H1 (cell line): ENCODE data around the gene ATG9B. TPM values are rescaled to one million over a fixed set of nuclear protein-coding genes. Genes with fewer than 3 reads are reported as not detected.

Experiments
- CTCF ChIA-PET: fragments of 300-600 bp; sonication (Branson Sonifier 250); formaldehyde crosslinking; loops from one replicate; lab custom pipeline; 2021; ENCODE audit not compliant: partially characterized antibody; lab: Charles Lee
- POLR2A ChIA-PET: fragments of 300-600 bp; sonication (Branson Sonifier 250); formaldehyde crosslinking; loops from one replicate; lab custom pipeline; 2021; ENCODE audit warnings: inconsistent platforms; ENCODE audit not compliant: partially characterized antibody; lab: Charles Lee
- DNase-seq, 2 experiments: peaks; one replicate each; pipeline versions ENCODE4 v3.0.0 to v3.0.0-alpha.2; 2010 to 2022; ENCODE audit warnings: low spot score in 2 of 2, low read depth in 1 of 2, mixed read lengths in 1 of 2
- FAIRE-seq: peaks from 2 replicates; lab custom pipeline; 2011; peaks lifted over from hg19 to GRCh38; lab: Jason Lieb, UNC
- H2AFZ ChIP-seq: 2 replicates; pipeline ENCODE4 v1.8.1; 2012; ENCODE audit warnings: low read length, inconsistent platforms
- H2AK5ac ChIP-seq: 2 replicates; pipeline ENCODE4 v1.6.1; 2013; ENCODE audit warnings: low read depth, low read length
- H2BK120ac ChIP-seq: replicated peaks from 2 replicates; pipeline ENCODE3; 2013; ENCODE audit warnings: low read depth, low read length, inconsistent platforms
- H2BK12ac ChIP-seq: 2 replicates; pipeline ENCODE4 v1.6.1; 2013; ENCODE audit warnings: low read depth, low read length
- H2BK15ac ChIP-seq: 2 replicates; pipeline ENCODE4 v1.6.1; 2013; ENCODE audit warnings: low read length
- H2BK20ac ChIP-seq: 2 replicates; pipeline ENCODE4 v1.6.1; 2013; ENCODE audit warnings: low read length
- H2BK5ac ChIP-seq: 2 replicates; pipeline ENCODE4 v1.6.1; 2013; ENCODE audit warnings: low read depth, low read length
- H3K14ac ChIP-seq: 2 replicates; pipeline ENCODE4 v1.6.1; 2013; ENCODE audit warnings: inconsistent platforms; ENCODE audit not compliant: insufficient read length
- H3K18ac ChIP-seq: 2 replicates; pipeline ENCODE4 v1.6.1; 2013; ENCODE audit warnings: low read length; ENCODE audit errors: extremely low read depth
- H3K23ac ChIP-seq: 2 replicates; pipeline ENCODE4 v1.6.1; 2013; ENCODE audit warnings: inconsistent platforms; ENCODE audit not compliant: insufficient read length
- H3K23me2 ChIP-seq: 2 replicates; pipeline ENCODE4 v1.6.1; 2013; ENCODE audit warnings: low read depth, low read length
- H3K27ac ChIP-seq: 2 replicates; pipeline ENCODE4 v1.6.1; 2011; ENCODE audit warnings: low read depth, low read length, inconsistent platforms
- H3K27me3 ChIP-seq, 4 experiments: replicated peaks in 1 of 4; 1 replicate in 1 of 4; 2 replicates in 3 of 4; pipeline versions ENCODE4 v1.6.1 to v1.8.1; 2011 to 2013; ENCODE audit warnings: low read length in 3 of 4, mild to moderate bottlenecking in 3 of 4, inconsistent platforms in 2 of 4, mixed read lengths in 2 of 4, moderate library complexity in 1 of 4; ENCODE audit not compliant: control insufficient read depth in 3 of 4, insufficient read depth in 3 of 4; ENCODE audit errors: extremely low read depth in 1 of 4
- H3K36me3 ChIP-seq, 4 experiments: 2 replicates each; pipeline versions ENCODE4 v1.6.1 to v1.8.1; 2011 to 2013; ENCODE audit warnings: mild to moderate bottlenecking in 4 of 4, low read length in 3 of 4, moderate library complexity in 2 of 4, control low read depth in 1 of 4, inconsistent platforms in 1 of 4; ENCODE audit not compliant: insufficient read depth in 4 of 4, control insufficient read depth in 2 of 4
- H3K4ac ChIP-seq: replicated peaks from 2 replicates; pipeline ENCODE3; 2013; ENCODE audit warnings: low read length, low read depth, mixed read lengths, inconsistent platforms; ENCODE audit not compliant: insufficient read length
- H3K4me1 ChIP-seq, 4 experiments: replicated peaks in 1 of 4; 1 replicate in 1 of 4; 2 replicates in 3 of 4; pipeline versions ENCODE4 v1.6.1 to v1.8.1; 2011 to 2013; ENCODE audit warnings: low read length in 3 of 4, inconsistent platforms in 2 of 4, mixed read lengths in 1 of 4; ENCODE audit not compliant: insufficient read depth in 4 of 4, control insufficient read depth in 3 of 4
- H3K4me2 ChIP-seq, 2 experiments: 2 replicates each; pipeline versions ENCODE4 v1.6.1 to v1.8.1; 2011 to 2013; ENCODE audit warnings: low read depth in 2 of 2, low read length in 2 of 2, control low read depth in 1 of 2, inconsistent platforms in 1 of 2, mild to moderate bottlenecking in 1 of 2; ENCODE audit not compliant: insufficient read depth in 1 of 2
- H3K4me3 ChIP-seq, 4 experiments: fragments of 200-600, 300-600 bp in 1 of 4; sonication (generic), shearing (Covaris generic), sonication (Bioruptor Twin) in 1 of 4; 2 replicates each; pipeline versions ENCODE4 v1.5.1 to v1.8.1; 2011 to 2016; ENCODE audit warnings: low read length in 4 of 4, low read depth in 3 of 4, control low read depth in 2 of 4, inconsistent platforms in 2 of 4, mild to moderate bottlenecking in 2 of 4, mixed read lengths in 1 of 4, moderate library complexity in 1 of 4; ENCODE audit not compliant: insufficient read depth in 2 of 4; ENCODE audit errors: extremely low read depth in 1 of 4
- H3K56ac ChIP-seq: replicated peaks from 2 replicates; pipeline ENCODE3; 2013; ENCODE audit warnings: low read depth, mild to moderate bottlenecking, mixed read lengths, low read length, inconsistent platforms; ENCODE audit not compliant: insufficient read length
- H3K79me1 ChIP-seq: 2 replicates; pipeline ENCODE4 v1.6.1; 2013; ENCODE audit warnings: low read depth, low read length, control low read depth
- H3K79me2 ChIP-seq, 2 experiments: 2 replicates each; pipeline versions ENCODE4 v1.6.1 to v1.8.1; 2012 to 2013; ENCODE audit warnings: low read length in 2 of 2, mild to moderate bottlenecking in 2 of 2, inconsistent platforms in 1 of 2; ENCODE audit not compliant: insufficient read depth in 2 of 2, control insufficient read depth in 1 of 2
- H3K9ac ChIP-seq, 4 experiments: replicated peaks in 1 of 4; 1 replicate in 1 of 4; 2 replicates in 3 of 4; pipeline versions ENCODE4 v1.6.1 to v1.8.1; 2011 to 2013; ENCODE audit warnings: low read depth in 3 of 4, low read length in 3 of 4, control low read depth in 2 of 4, mild to moderate bottlenecking in 2 of 4, moderate library complexity in 2 of 4, inconsistent platforms in 1 of 4; ENCODE audit errors: extremely low read depth in 1 of 4
- H3K9me3 ChIP-seq, 2 experiments: 2 replicates each; pipeline versions ENCODE4 v1.6.1 to v1.8.1; 2012 to 2013; ENCODE audit warnings: mild to moderate bottlenecking in 2 of 2, moderate library complexity in 2 of 2, control low read depth in 1 of 2, inconsistent platforms in 1 of 2, low read depth in 1 of 2, low read length in 1 of 2, mixed read lengths in 1 of 2; ENCODE audit not compliant: insufficient read depth in 2 of 2
- H4K20me1 ChIP-seq, 2 experiments: replicated peaks in 1 of 2; 2 replicates each; pipeline versions ENCODE3 to v1.8.1; 2011 to 2013; ENCODE audit warnings: inconsistent platforms in 2 of 2, low read length in 2 of 2, mild to moderate bottlenecking in 1 of 2; ENCODE audit not compliant: insufficient read depth in 2 of 2, control insufficient read depth in 1 of 2
- H4K5ac ChIP-seq: 2 replicates; pipeline ENCODE4 v1.6.1; 2013; ENCODE audit warnings: low read length, low read depth, mixed read lengths, inconsistent platforms; ENCODE audit not compliant: insufficient read length
- H4K8ac ChIP-seq: 2 replicates; pipeline ENCODE4 v1.8.0; 2013; ENCODE audit warnings: mild to moderate bottlenecking, moderate library complexity, low read length, inconsistent platforms; ENCODE audit not compliant: insufficient read depth; ENCODE audit errors: extremely low read depth
- H4K91ac ChIP-seq: replicated peaks from 2 replicates; pipeline ENCODE3; 2013; ENCODE audit warnings: low read length, mixed read lengths, inconsistent platforms; ENCODE audit not compliant: insufficient read length
- KDM4A ChIP-seq: IDR thresholded peaks from one replicate; pipeline ENCODE4 v1.7.1; 2012; ENCODE audit warnings: low read depth, mild to moderate bottlenecking, moderate library complexity, low read length, inconsistent platforms; ENCODE audit not compliant: severe bottlenecking
- SUZ12 ChIP-seq: fragments of 200-600 bp; sonication (generic); IDR thresholded peaks from 2 replicates; pipeline ENCODE4 v1.6.1; 2012; ENCODE audit warnings: mild to moderate bottlenecking, inconsistent platforms, low read length, moderate library complexity, mixed read lengths
- WGBS, 2 experiments: shearing (Covaris generic) in 1 of 2; methylation state at CpG; one replicate each; pipeline versions ENCODE4 v1.1.6 to v1.1.7; 2013 to 2015; ENCODE audit warnings: low lambda C conversion rate in 2 of 2, mixed read lengths in 2 of 2, inconsistent platforms in 1 of 2, low coverage in 1 of 2, missing lambda C conversion rate in 1 of 2; ENCODE audit not compliant: insufficient replicate concordance in 2 of 2, insufficient coverage in 1 of 2, insufficient read length in 1 of 2; ENCODE audit errors: extremely low coverage in 1 of 2, missing lambda C conversion rate in 1 of 2; 5-methylcytosine and 5-hydroxymethylcytosine counted together
- polyA plus RNA-seq, 7 experiments: library from polyadenylated mRNA; depleted of rRNA in 3 of 7; stranded (reverse) in 5 of 7; unstranded in 2 of 7; fragments of >200 nt in 5 of 7; fragments of 200-250 nt in 2 of 7; gene quantifications; 1 replicate in 5 of 7; 2 replicates in 1 of 7; 4 replicates in 1 of 7; pipeline versions ENCODE4 v1.2.1 to v1.2.3, GENCODE V29; 2011 to 2013; ENCODE audit warnings: missing spikeins in 2 of 7, mixed read lengths in 2 of 7
- total RNA-seq: library from RNA; stranded (reverse); fragmentation: NEBNext Ultra II Directional; extraction: Animal tissue kit (Norgen Biotek cat#: 25700); gene quantifications from 2 replicates; pipeline ENCODE4 v1.2.1, GENCODE V29; 2021

Gene ATG9B
- total and polyA plus RNA-seq, 2 of the 8 experiments (the other 6 are each of a cell fraction or from before 2014, with no cell fraction given): 1.4 to 2.3 TPM

DNA sequence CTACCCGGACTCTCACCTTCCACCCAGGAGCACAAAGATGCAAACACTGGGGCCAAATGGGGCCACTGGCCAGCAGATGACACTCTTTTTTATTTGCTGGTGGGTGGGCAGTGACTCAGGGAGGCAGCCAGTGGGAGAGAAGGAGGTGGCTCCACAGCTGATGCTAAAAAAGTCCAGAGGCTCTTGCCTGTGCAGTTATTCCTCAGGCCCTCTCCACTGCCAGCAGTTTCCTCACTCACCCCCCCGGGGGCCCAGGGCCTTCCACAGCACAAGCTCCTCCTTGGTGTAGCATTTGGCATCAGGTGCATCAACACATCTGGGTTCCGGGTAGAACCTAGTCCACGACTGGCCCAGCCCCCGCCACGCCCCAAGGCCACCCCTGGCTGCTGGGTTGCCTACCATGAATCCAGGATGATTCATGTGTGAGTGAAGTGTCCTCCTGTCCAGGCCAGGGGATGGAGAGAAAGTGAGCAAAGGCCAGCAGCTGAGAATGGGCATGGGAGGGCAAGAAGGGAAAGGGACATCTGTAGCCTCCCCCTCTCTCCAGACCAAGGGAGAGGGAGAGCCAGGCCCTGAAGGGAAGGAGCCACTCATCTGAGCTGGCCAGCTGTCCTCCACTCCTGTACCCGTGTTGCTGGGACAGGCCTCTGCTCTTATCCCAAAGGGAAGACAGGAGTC is 44.4 kb downstream of the ATG9B start:
- no peak overlapping the region for H4K8ac ChIP-seq
- no peak overlapping the region for H4K91ac ChIP-seq
- WGBS, 2 experiments: 73% methylated on average over 6 of the region's 7 CpGs; no CpG with 5 or more reads in 1 of the 2 experiments
- CTCF ChIA-PET: interaction anchor here (0.7 to 27.0 kb wide), 29 partner anchors 9 to 342 kb away, joined by 3 to 797 read pairs (median 4); partner anchors contain the start of gene TMEM176B
- peaks cover 2 to 31% (median 28%) of the 10 kb centered on the region in 4 experiments for H3K27me3 ChIP-seq
- peaks cover 2 to 9% of the 10 kb centered on the region in 2 experiments for H4K20me1 ChIP-seq
- no peaks in the 10 kb centered on the region for H3K79me2 ChIP-seq
- no peaks in the 10 kb centered on the region for H3K9me3 ChIP-seq
- H3K4ac ChIP-seq: no peak overlapping the region
- peak overlapping the region; percentile 43 to 66 (median 58); a peak in 7 of 8 replicates for H3K4me3 ChIP-seq
- TF ChIP-seq KDM4A: no peak
- TF ChIP-seq SUZ12: 0 out of 2 replicates have a peak, but pooled peaks have one; percentile 8
- DNase-seq (no peak), FAIRE-seq (no peak)
- no peak overlapping the region for H2BK20ac ChIP-seq
- H3K18ac ChIP-seq: no peak overlapping the region; the same call in 1 of the 2 replicates
- no peak overlapping the region for H3K56ac ChIP-seq
- H2BK15ac ChIP-seq: 0 out of 2 replicates have a peak overlapping the region, but pooled peaks have one; percentile 32
- peaks cover 13% of the 10 kb centered on the region for H3K23me2 ChIP-seq
- H3K23ac ChIP-seq: no peak overlapping the region
- peak overlapping the region; percentile 6; the same call in 1 of the 2 replicates for H2BK12ac ChIP-seq
- H3K36me3 ChIP-seq: no peaks in the 10 kb centered on the region
- H2AK5ac ChIP-seq: peak overlapping the region; percentile 55; the same call in 1 of the 2 replicates
- POLR2A ChIA-PET: interaction anchor here (0.7 to 3.0 kb wide), 9 partner anchors 11 to 115 kb away, joined by 3 to 13 read pairs (median 3); no protein-coding TSS in a partner anchor
- H2AFZ ChIP-seq: no peak overlapping the region
- H4K5ac ChIP-seq: no peak overlapping the region
- H3K4me2 ChIP-seq: peak overlapping the region; percentile 81 to 90
- H2BK120ac ChIP-seq: no peak overlapping the region
- H3K14ac ChIP-seq: no peak overlapping the region
- H3K27ac ChIP-seq: no peak overlapping the region
- H2BK5ac ChIP-seq: 0 out of 2 replicates have a peak overlapping the region, but pooled peaks have one; percentile 46
- no peak overlapping the region for H3K9ac ChIP-seq
- peaks cover 11 to 37% (median 25%) of the 10 kb centered on the region in 4 experiments for H3K4me1 ChIP-seq
- no peaks in the 10 kb centered on the region; the same call in 1 of the 2 replicates for H3K79me1 ChIP-seq
